Putamen (tissue), 1 donor: ENCODE measurements around the gene WBP11.

ENCODE experiments used
- DNase-seq: peaks from one replicate; pipeline ENCODE4 v3.0.0-alpha.2; 2016; ENCODE audit warnings: low spot score

Gene WBP11

GRCh38 chr12:14824012-14824634 is 20.8 kb upstream of the WBP11 start:
- no peak for DNase-seq

DNA sequence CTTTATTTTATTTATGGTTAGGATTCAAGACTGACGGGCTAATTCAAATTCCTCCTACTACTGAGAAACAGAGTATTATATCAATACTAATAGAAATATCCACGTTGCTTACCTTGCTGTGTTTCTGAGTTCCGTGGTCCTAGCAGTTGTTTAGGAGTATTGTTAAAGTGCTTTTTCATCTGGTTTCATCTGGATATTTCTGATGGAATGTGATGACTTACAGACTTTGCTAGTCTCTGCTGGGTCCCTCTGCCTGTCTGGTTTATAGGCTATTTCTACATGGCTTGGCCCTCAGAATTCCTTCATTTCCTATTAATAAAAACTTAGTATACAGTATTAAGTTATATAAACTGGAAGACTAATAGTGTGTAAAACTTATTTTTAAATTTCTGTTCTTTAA is 10.7 kb upstream of the WBP11 start, which contains the start of gene SMCO3:
TSS of gene SMCO3 (minus strand) at position 169 of the 400 bp plus-strand sequence. CDS start 7,502 bp downstream, outside the sequence.
- DNase-seq = no peak

DNA sequence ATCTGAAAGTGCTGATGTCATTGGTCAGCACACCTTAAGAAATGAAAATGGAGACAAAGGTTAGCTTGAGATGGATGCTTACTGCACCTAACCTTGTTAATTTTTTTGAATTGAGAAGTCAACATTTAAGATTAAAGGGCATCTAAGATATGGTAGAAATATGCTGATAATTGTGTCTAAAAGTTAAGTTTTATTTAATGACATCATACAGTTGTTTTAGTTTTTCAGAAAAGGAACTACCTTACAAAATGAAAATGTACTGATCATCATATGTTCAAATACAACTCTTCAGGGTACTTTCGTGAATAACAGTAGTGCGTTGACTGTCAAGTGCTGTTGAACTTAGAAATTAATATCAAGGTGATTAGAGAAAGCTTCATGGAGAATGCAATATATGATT is 8.2 kb upstream of the WBP11 start:
- DNase-seq = no peak

DNA sequence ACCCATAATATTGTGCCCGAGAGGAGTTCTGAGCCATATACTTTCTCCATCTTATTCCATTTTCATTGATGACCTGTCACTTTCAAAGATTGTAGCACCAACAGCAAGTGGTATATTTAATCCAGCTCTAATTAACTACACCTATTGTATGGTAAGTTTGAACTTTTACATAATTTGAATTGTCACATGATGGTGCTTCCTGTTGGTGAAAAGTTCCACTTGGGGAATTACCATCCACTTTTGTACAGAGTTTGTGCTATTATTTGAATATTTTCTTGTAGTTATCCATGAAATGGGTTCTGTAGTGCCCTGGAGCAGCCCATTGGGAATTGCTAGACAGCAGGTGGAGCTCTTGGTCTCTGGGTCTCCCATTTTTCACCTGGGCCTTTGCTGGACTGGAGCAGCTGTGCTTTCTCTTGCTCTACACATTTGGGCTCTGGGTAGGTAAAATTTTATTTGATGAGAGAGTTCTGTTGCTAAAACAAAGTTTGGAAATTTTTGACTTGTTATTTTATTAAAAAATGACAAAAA is 7.7 kb upstream of the WBP11 start:
- no peak for DNase-seq

DNA sequence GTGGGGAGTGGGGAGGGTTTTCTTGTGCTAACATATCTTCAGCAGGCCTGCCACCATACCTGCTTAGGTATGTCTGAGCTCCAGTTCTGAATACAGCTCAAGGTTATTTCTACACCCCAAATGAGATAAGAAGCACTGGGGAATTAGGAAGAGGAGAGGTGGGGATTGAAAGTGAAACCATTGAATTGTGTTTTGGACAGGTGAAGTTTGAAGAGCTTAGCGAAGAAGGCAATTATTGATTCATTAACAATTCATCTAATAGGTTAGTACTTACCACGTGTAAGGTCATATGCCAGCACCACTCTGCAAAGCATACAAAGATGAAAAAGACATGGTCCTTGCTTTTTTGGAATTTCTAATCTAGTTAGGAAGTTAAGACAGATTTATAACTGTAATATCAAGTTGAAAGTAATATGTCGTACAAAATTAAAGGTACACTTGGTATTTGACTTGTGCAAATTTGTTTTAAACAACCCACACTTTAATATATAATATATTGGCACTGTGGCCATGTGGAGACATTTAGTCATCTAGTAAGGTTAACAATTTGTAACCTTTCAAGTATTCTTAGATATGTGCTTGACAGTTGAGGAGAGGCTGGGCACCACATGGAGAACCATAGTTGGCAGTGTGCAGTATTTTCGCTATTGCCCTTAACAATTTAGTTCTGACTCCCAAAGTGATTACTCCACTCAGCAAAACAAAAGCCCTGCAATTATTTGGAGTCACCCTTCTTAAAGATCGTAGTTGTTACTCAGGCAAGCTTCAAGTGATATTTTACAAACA is 7.1 kb upstream of the WBP11 start:
- no peak for DNase-seq

- DNase-seq = no peak
Measured at GRCh38 chr12:14803830-14804160, 517 bp upstream of the WBP11 start.

- DNase-seq = peak; percentile 11
Measured at GRCh38 chr12:14802721-14803010, 612 bp downstream of the WBP11 start.

DNA sequence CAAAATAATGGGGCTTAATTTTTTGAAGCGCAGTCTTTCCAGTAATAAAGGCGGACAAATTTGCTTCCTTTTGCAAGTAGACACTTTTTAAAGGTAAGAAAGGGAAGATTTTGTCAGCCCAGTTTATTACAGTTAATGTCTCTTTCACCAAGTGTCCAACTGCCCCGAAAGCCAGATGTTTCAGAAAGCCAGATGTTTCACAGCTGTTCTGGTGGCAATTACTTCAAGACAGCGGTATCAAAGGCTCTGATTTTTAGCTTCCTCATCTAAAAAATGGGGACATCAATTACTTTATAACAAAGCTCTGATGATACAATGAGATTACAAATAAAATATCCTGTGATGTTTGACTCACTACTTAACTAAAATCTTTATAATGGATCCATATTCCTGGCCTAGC is 1.0 kb downstream of the WBP11 start:
- DNase-seq = no peak

- no peak for DNase-seq
Measured at GRCh38 chr12:14795028-14795448, 8.2 kb downstream of the WBP11 start.

DNA sequence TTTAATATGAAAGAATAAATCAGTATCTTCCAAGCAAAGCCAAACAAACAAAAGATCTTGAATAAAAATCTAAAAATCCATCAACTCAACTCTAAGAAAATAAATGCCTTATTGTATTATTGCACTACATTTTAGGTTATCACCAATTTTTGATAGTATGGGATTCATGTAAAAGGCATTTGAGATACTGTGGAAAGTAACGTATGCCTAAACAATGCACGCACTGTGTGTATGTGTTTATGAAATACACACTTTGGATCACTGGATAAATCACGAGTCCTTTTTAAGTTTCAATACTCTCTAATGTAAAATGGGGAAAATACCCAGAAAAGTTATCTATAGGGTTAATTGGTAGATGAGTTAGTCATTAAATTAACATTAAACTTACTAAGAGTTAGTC is 17.7 kb downstream of the WBP11 start:
- DNase-seq = no peak

DNA sequence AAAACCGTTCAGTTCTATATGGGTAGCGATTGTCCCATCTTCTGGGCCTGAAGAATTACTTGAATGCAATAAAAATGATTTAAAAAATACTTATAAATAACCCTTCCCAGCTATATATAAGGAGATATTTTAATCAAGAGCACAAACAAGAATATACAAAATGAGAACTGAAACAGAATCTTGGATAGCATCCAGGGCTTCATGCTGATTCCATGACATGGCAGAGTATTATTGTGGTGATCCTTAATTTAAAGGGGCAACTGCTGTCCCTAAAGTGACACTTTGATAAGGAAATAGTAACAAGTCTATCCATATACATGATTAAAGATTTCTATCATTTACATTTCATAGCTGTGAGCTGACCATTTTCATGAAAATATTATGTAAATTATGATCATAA is 18.8 kb downstream of the WBP11 start:
- DNase-seq = no peak

GRCh38 chr12:14782756-14783155 is 20.5 kb downstream of the WBP11 start:
- no peak for DNase-seq

- no peak for DNase-seq
Measured at GRCh38 chr12:14781563-14781962, 21.7 kb downstream of the WBP11 start.

DNA sequence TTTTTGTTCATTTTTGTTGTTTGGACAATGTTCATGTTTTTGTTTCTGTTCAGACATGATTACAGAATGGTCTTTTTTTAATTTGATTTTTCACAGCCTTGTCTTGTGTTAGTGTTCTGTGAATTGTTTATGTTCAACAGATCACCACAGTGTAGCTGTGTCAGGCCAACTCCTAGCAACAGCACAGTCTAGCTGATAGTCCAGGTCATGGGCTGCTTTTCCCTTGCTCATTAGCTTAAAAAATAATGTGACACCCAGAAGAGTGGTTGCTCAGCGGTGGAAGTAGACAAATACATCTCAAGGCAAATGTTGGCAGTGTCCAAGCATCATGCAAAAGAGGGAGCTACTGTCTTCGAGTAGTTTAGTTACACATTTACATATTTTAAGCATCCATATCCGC is 22.4 kb downstream of the WBP11 start:
- DNase-seq = no peak

DNA sequence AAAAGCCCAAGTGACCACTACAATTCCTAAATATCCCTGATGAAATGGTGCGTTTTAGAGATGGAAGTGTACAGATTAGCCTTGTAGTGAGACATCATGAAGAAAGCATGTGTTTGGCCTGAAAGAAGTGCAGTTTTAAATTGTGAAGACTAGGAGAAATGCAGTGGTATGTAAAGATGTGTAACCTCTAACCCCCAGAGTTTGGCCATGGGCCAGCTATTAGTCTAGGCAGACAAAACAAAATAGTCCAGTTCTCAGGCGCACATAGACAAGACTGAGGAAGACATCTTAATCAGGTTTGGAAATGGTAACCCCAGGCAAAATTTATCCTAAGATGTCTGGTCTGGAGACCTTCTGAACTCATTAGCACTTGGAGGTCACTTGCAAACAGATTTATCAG is 23.4 kb downstream of the WBP11 start:
- DNase-seq = no peak

DNA sequence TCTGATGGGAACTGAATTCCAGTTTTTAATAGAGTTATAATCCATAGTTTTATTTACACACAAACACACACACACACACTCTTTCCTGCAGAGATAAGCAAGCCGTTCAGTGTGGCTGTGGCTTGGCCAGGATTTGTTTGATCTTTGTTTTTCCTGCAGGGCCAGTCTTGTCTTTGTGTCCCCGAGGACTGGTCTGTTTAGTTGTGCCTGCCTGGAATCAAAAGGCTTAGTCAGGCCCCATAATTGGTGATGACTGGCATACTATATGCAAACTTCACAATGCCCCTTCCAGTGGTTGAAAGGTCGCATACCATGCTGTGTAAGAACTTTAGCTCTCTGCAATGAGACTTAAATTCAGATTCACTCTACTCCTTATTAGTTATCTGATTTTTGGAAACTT is 26.0 kb downstream of the WBP11 start:
- DNase-seq = no peak

- DNase-seq = no peak
Measured at GRCh38 chr12:14776236-14776961, 26.9 kb downstream of the WBP11 start.

DNA sequence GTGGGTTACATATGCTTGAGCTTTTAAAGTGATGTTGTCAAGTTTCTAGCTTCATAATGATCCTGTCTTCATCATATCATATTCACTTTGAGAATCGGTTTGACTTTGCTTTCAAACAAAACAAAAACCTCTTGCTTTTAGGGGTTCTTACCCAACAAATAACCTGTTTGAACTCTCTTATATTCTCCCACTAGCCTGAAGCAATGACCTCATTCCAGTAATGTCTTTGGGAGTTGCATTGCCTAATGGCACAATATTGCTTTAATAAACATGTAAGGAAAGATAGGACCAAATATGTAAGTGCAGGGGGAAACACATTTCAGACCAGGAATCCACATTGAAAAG is 27.7 kb downstream of the WBP11 start:
- no peak for DNase-seq

GRCh38 chr12:14774906-14775635 is 28.2 kb downstream of the WBP11 start:
- peak; percentile 41 for DNase-seq

GRCh38 chr12:14774074-14774905 is 29.0 kb downstream of the WBP11 start:
- DNase-seq = peak; percentile 94

DNA sequence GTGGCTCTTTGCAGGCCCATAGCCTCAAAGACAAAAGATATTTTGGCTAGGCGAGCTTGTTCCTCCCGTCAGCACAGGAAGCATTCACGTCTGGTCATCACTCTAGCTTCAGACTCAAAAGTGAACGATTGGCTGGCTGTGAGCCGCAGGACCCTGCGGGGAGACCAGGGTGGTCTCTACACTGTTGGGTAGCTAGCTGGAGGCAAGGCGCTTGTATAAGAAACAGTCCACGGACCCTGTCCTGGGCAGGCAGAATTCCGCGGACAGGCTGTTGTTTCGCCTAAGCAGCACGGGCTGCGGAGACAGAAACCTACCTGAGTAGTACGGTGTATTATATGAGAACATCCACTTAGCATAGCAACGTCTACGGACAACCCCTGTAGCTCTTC is 29.6 kb downstream of the WBP11 start:
- no peak for DNase-seq

- no peak for DNase-seq
Measured at GRCh38 chr12:14772946-14773345, 30.3 kb downstream of the WBP11 start.
